Keratinocyte (primary cell): Measurements from ENCODE around the gene PEAK3.

Experiments
- CTCF ChIP-seq, 3 experiments: IDR thresholded peaks in 1 of 3; conservative IDR thresholded peaks in 1 of 3; optimal IDR thresholded peaks in 1 of 3; 2 replicates in 2 of 3; 3 replicates in 1 of 3; pipeline versions ENCODE3 to v1.5.1; 2011; ENCODE audit warnings: low read length in 3 of 3, mild to moderate bottlenecking in 3 of 3, moderate library complexity in 2 of 3, control low read depth in 1 of 3, inconsistent platforms in 1 of 3; ENCODE audit not compliant: insufficient read depth in 2 of 3; ENCODE audit errors: extremely low read depth in 1 of 3
- EZH2 ChIP-seq: IDR thresholded peaks from one replicate; pipeline ENCODE4 v1.6.1; 2012; ENCODE audit warnings: inconsistent platforms, mild to moderate bottlenecking, low read length, moderate library complexity

- TF ChIP-seq CTCF (optimal IDR thresholded peaks at IDR 0.05 in 1 of 3, IDR thresholded peaks at IDR 0.05 in 1 of 3, conservative IDR thresholded peaks at IDR 0.05 in 1 of 3; ENCODE audit: extremely low read depth in 1 of 3, insufficient read depth in 2 of 3, low read length in 3 of 3) (no peak), EZH2 (no peak)
Observed at GRCh38 chr19:2247433-2248101, 34.4 kb downstream of the PEAK3 start.
